ENCODE data around the gene PPP3R1. TPM values are rescaled to one million over a fixed set of nuclear protein-coding genes. Genes with fewer than 3 reads are reported as not detected.

Gene PPP3R1
- polyA plus RNA-seq, 1 donor from 2014 or later = 1.7 TPM

- Mint-ChIP-seq H3K36me3 (peaks cover 2% of the 10 kb centered on the region), H3K4me3 (no peak overlapping the region), H3K27me3 (no peaks in the 10 kb centered on the region), H3K27ac (no peak overlapping the region), H3K9me3 (no peaks in the 10 kb centered on the region), H3K4me1 (peaks cover 10 to 11% (median 10%) of the 10 kb centered on the region in 3 donors)
These were observed 3.5 kb downstream of the PPP3R1 start for GRCh38 chr2:68248806-68249205.

DNA sequence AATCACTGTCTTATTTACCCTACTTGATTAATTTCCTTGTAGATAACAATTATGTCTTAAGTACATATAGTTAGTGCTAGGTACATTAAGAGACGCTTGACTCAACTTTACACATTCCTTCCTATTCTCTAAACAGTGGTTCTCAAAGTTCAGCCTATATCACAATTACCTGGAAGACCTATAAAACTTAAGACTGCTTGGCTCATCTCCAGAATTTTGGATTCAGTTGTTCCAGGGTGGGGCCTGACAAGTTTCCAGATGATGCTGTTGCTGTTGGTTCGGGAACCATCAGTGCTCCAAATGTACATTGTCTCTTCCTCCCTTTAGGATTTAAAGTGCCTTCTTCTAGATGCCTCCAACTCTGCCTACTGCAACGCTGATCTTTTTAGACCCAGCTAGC lies 4.0 kb downstream of the PPP3R1 start:
- no peaks in the 10 kb centered on the region for H3K9me3 Mint-ChIP-seq
- no peak overlapping the region for H3K4me3 Mint-ChIP-seq
- peaks cover 8 to 11% (median 10%) of the 10 kb centered on the region in 3 donors for H3K4me1 Mint-ChIP-seq
- peaks cover 2% of the 10 kb centered on the region for H3K36me3 Mint-ChIP-seq
- H3K27ac Mint-ChIP-seq = no peak overlapping the region
- H3K27me3 Mint-ChIP-seq = no peaks in the 10 kb centered on the region

- Mint-ChIP-seq H3K27me3 (no peaks in the 10 kb centered on the region), H3K36me3 (peaks cover 2% of the 10 kb centered on the region), H3K4me1 (peaks cover 7 to 15% (median 12%) of the 10 kb centered on the region in 3 donors), H3K27ac (no peak overlapping the region), H3K4me3 (no peak overlapping the region), H3K9me3 (no peaks in the 10 kb centered on the region)
These were observed 5.9 kb downstream of the PPP3R1 start for GRCh38 chr2:68246396-68246795.

- H3K4me1 Mint-ChIP-seq = peaks cover 8 to 20% (median 15%) of the 10 kb centered on the region in 3 donors
These were observed 6.7 kb downstream of the PPP3R1 start for GRCh38 chr2:68245672-68246071.

DNA sequence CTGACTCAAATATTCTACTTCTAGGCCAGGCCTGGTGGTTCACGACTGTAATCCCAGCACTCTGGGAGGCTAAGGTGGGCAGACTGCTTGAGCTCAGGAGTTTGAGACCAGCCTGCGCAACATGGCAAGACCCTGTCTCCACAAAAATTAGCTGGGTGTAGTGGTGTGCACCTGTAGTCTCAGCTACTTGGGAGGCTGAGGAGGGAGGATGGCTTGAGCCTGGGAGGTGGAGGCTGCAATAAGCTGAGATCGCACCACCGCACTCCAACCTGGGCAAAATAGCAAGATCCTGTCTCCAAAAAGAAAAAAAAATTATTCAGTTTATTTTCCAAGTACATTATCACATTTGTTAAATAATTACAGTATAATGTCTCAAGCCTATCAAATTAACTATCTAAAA lies 7.3 kb downstream of the PPP3R1 start:
- Mint-ChIP-seq H3K4me1 (peaks cover 10 to 22% (median 16%) of the 10 kb centered on the region in 3 donors), H3K4me3 (no peak overlapping the region), H3K27me3 (no peaks in the 10 kb centered on the region), H3K36me3 (no peaks in the 10 kb centered on the region), H3K9me3 (no peaks in the 10 kb centered on the region), H3K27ac (no peak overlapping the region)

More at GRCh38 chr2:68245672-68246071, 6.7 kb downstream of the PPP3R1 start:
- Mint-ChIP-seq H3K27me3 (no peaks in the 10 kb centered on the region), H3K9me3 (no peaks in the 10 kb centered on the region), H3K27ac (no peak overlapping the region), H3K36me3 (no peaks in the 10 kb centered on the region), H3K4me3 (no peak overlapping the region)

GRCh38 chr2:68244456-68244855 lies 7.9 kb downstream of the PPP3R1 start:
- H3K36me3 Mint-ChIP-seq = no peaks in the 10 kb centered on the region

DNA sequence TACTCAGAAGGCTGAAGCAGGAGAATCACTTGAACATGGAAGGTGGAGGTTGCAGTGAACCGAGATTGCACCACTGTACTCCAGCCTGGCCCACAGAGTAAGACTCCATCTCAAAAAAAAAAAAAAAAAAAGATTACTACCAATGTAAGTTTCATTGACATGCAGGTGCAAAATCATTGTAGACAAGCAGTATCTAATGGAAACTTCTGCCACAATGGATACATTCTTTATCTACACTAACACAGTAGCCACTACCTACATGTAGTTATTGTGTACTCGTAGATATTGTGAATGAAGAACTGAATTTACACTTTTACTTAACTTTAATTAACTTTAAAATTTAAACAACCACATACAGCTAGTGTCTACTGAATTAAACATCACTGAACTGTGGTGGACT lies 10.6 kb downstream of the PPP3R1 start:
- Mint-ChIP-seq H3K36me3 (no peaks in the 10 kb centered on the region), H3K4me3 (no peak overlapping the region), H3K27ac (no peak overlapping the region), H3K27me3 (no peaks in the 10 kb centered on the region), H3K9me3 (no peaks in the 10 kb centered on the region), H3K4me1 (peaks cover 28 to 52% (median 34%) of the 10 kb centered on the region in 3 donors)

More at GRCh38 chr2:68244456-68244855, 7.9 kb downstream of the PPP3R1 start:
- Mint-ChIP-seq H3K27me3 (no peaks in the 10 kb centered on the region), H3K9me3 (no peaks in the 10 kb centered on the region), H3K4me1 (peaks cover 11 to 27% (median 16%) of the 10 kb centered on the region in 3 donors), H3K4me3 (no peak overlapping the region), H3K27ac (no peak overlapping the region)

DNA sequence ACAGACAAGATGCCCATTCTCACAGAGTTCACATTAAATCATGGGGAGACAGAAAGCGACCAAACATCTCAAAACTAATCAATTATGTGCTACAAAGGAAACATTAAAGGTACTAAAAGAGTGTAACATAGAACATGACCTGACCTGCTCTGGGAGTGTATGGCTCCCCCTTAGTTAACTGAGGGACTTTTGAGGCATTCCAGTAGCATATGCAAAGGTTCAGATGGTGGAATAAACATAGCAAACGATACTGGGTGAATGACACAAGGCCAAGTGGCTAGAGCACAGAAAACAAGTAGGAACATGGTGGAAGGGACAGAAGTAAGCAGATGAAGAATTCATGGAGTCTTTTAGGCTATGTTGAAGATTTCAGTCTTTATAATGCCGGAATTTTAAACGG lies 11.9 kb downstream of the PPP3R1 start:
- H3K4me3 Mint-ChIP-seq = peak overlapping the region in 3 of 4 donors; percentile 11 to 70 (median 31)
- H3K27ac Mint-ChIP-seq = no peak overlapping the region
- H3K36me3 Mint-ChIP-seq = no peaks in the 10 kb centered on the region
- H3K9me3 Mint-ChIP-seq = no peaks in the 10 kb centered on the region
- H3K27me3 Mint-ChIP-seq = no peaks in the 10 kb centered on the region
- peaks cover 35 to 64% (median 44%) of the 10 kb centered on the region in 3 donors for H3K4me1 Mint-ChIP-seq

DNA sequence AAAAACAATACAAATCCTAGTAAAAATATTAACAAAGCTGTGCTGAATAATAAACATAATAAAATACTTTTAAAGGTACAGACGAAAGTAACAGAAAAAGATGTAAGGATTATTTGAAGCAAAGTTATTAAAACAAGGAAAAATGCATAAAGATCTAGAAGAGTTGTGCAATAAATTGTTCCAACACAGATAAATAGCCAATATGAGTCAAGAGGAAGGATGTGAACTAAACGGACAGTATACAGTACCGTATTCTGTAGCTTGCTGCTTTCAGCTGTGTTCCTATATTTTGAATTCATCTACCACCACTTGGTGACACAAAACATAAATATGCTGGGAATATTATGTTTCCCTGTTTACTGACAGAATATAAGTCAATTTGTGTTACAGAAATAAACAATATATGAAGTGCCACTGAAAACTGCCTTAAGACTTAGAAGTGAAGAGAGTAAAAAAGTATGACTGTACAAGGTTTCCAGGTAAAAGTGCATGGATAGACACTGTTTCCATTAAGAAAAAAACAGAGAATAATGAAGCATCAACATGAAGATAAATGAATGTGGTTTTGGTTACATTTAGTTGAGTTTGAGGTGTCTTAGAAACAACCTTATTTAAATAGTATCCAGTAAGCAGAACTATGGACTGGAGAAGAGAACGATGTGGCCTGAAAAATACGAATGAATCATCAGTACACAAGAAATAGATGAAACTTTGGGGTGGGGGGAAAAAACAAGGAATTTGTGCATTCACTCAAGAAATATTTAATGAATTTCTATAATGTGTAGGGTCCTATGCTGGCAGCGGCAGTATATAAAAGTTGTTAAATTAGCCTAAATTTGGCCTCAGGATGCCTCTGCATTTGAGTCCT lies 13.1 kb downstream of the PPP3R1 start:
- Mint-ChIP-seq H3K9me3 (no peaks in the 10 kb centered on the region), H3K4me3 (peak overlapping the region in 3 of 4 donors; percentile 44 to 73 (median 68)), H3K27me3 (no peaks in the 10 kb centered on the region), H3K27ac (peak overlapping the region; percentile 71 to 81 (median 78)), H3K36me3 (peaks cover 2% of the 10 kb centered on the region), H3K4me1 (peaks cover 48 to 75% (median 55%) of the 10 kb centered on the region in 3 donors)

- Mint-ChIP-seq H3K36me3 (peaks cover 2% of the 10 kb centered on the region), H3K27ac (peak overlapping the region in 2 of 3 donors; percentile 50 to 71), H3K27me3 (no peaks in the 10 kb centered on the region), H3K9me3 (no peaks in the 10 kb centered on the region), H3K4me3 (peak overlapping the region in 2 of 4 donors; percentile 36 to 68), H3K4me1 (peaks cover 48 to 74% (median 55%) of the 10 kb centered on the region in 3 donors)
These were observed 14.3 kb downstream of the PPP3R1 start for GRCh38 chr2:68237976-68238580.

- Mint-ChIP-seq H3K4me3 (peak overlapping the region in 1 of 4 donors; percentile 68), H3K9me3 (no peaks in the 10 kb centered on the region), H3K27ac (peak overlapping the region in 1 of 3 donors; percentile 67), H3K4me1 (peaks cover 51 to 72% (median 57%) of the 10 kb centered on the region in 3 donors), H3K27me3 (no peaks in the 10 kb centered on the region), H3K36me3 (peaks cover 2% of the 10 kb centered on the region)
These were observed 14.9 kb downstream of the PPP3R1 start for GRCh38 chr2:68237404-68237803.

DNA sequence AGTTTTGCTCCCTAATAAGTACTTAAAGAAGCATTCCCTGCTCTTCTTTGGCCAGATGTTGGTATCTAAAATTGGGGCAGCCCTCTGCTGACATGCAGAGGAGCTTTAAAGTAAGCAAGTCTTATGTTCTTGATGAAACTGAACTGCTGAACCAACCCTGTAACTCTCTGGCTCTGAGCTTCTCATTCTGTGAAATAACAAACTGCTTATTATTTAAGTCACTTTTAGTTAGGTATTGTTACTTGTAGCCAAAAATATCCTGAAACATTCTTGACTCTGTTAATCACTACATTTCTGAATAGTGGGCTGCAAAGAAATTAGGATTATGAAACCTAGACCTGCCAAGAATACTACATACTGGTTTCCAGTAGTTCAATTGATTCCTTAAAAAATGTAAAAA lies 15.5 kb downstream of the PPP3R1 start:
- H3K27ac Mint-ChIP-seq = peak overlapping the region in 1 of 3 donors; percentile 39
- H3K9me3 Mint-ChIP-seq = no peaks in the 10 kb centered on the region
- H3K4me1 Mint-ChIP-seq = peaks cover 51 to 71% (median 57%) of the 10 kb centered on the region in 3 donors
- H3K36me3 Mint-ChIP-seq = peaks cover 2% of the 10 kb centered on the region
- H3K4me3 Mint-ChIP-seq = no peak overlapping the region
- H3K27me3 Mint-ChIP-seq = no peaks in the 10 kb centered on the region

DNA sequence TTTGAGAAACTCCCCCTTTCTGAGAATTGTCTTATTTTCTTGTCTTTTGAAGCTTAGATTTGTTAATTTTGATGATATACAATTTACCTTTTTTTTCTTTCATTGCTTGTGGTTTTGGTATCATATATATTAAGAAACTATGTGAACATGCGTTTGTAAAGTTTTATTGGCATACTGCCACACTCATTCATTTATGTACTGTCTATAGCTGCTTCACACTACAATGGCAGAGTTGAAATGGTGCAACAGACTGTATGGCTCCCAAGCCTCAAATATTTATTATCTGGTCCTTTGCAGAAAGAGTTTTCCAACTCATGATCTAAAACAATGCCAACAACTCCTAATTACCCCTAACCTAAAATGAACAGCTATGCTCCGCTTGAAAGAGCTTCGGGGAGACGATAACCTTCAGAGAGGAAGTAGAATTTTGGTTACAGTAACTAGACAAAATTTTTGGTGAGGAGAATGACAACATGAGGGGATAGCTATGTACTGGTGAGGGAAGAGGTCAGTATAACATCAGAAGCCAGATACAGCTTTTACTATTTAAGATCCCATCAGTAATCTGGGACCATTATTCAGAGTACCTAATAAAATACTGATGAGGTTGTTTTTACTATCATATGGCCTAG lies 16.1 kb downstream of the PPP3R1 start:
- no peaks in the 10 kb centered on the region for H3K9me3 Mint-ChIP-seq
- H3K27ac Mint-ChIP-seq = peak overlapping the region; percentile 0 to 4 (median 2)
- peaks cover 2% of the 10 kb centered on the region for H3K36me3 Mint-ChIP-seq
- no peaks in the 10 kb centered on the region for H3K27me3 Mint-ChIP-seq
- peak overlapping the region in 1 of 4 donors; percentile 42 for H3K4me3 Mint-ChIP-seq
- peaks cover 54 to 74% (median 61%) of the 10 kb centered on the region in 3 donors for H3K4me1 Mint-ChIP-seq

DNA sequence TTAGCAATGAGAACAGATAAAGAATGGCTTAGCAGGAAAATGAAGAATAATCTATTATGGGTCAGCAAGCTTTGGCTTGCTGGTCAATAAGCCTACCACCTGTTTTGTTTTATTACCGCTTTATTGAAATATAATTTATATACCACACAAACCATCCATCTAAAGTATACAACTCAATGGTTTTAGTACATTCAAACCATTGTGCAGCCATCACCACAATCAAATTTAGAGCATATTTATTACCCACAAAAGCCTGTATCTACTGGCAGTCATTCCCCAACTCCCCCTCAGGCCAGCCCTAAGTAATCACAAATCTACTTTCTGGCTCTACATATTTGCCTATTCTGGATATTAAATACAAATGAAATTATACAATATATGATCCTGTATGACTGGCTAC lies 17.2 kb downstream of the PPP3R1 start:
- no peak overlapping the region for H3K27ac Mint-ChIP-seq

DNA sequence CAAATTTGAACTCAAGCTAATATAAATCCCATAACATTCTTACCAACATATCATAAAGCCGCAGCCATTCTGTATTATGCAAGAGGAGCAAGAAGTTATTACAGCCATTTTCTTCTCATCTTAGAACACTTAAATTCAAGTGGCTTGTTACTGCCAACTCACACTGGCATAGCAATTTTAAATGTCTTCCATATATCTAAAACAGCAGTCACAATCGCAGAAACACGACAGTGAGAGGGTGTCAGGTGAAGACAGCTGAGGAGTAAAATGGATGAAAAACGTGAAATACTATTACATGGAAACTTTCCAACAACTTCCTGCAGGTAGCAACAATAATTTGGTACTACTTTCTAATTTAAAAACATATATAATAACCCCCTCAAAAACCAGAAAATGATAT lies 17.9 kb downstream of the PPP3R1 start:
- Mint-ChIP-seq H3K4me3 (peak overlapping the region in 1 of 4 donors; percentile 68), H3K36me3 (peaks cover 2% of the 10 kb centered on the region), H3K27ac (no peak overlapping the region), H3K9me3 (no peaks in the 10 kb centered on the region), H3K4me1 (peaks cover 59 to 73% (median 64%) of the 10 kb centered on the region in 3 donors), H3K27me3 (no peaks in the 10 kb centered on the region)

More for the DNA sequence above, 17.2 kb downstream of the PPP3R1 start:
- Mint-ChIP-seq H3K4me3 (peak overlapping the region in 1 of 4 donors; percentile 68), H3K36me3 (peaks cover 2% of the 10 kb centered on the region), H3K4me1 (peaks cover 58 to 74% (median 61%) of the 10 kb centered on the region in 3 donors), H3K27me3 (no peaks in the 10 kb centered on the region), H3K9me3 (no peaks in the 10 kb centered on the region)

All from IgD-negative memory B cell (primary cell).